HepG2 (cell line): Measurements from ENCODE around the gene COL26A1. TPM values are rescaled to one million over a fixed set of nuclear protein-coding genes. Genes with fewer than 3 reads are reported as not detected.

ENCODE experiments used
- ATAC-seq: fragments of 200-7000 bp; cut with Tn5 transposase; 3 replicates; pipeline ENCODE4 v1.9.1; 2020; ENCODE audit warnings: mild to moderate bottlenecking, moderate library complexity
- BruUV-seq: library from RNA; stranded (reverse); fragments of 400-500 nt; replicated peaks from 2 replicates; lab custom pipeline; 2021; lab: Mats Ljungman, UMichigan
- CTCF ChIA-PET: fragments of 300-600 bp; formaldehyde crosslinking; extraction: SDS; loops from one replicate; lab custom pipeline; 2021; ENCODE audit warnings: low total read pairs, inconsistent platforms, low intra/inter-chr PET ratio; lab: Yijun Ruan, JAX
- POLR2A ChIA-PET: fragments of 350-600 bp; sonication (Branson Sonifier 250); formaldehyde crosslinking; loops from one replicate; lab custom pipeline; 2020; ENCODE audit warnings: antibody characterized with exemption, inconsistent platforms; lab: Yijun Ruan, JAX
- DNase-seq: peaks from one replicate; pipeline ENCODE4 v3.0.0-alpha.2; 2015; ENCODE audit warnings: low spot score
- FAIRE-seq: peaks from 3 replicates; lab custom pipeline; 2011; peaks lifted over from hg19 to GRCh38; lab: Jason Lieb, UNC
- H2AFZ ChIP-seq: one replicate; pipeline ENCODE4 v1.6.1; 2011; ENCODE audit warnings: low read length, inconsistent platforms
- H3K27ac ChIP-seq: fragments of 300-600 bp; 3 replicates; pipeline ENCODE4 v1.8.0; 2011; ENCODE audit warnings: mixed run types, mild to moderate bottlenecking, mixed read lengths, low read length, inconsistent platforms; ENCODE audit not compliant: insufficient read depth; ENCODE audit errors: extremely low read length
- H3K27me3 ChIP-seq, 2 experiments: fragments of 200-600 bp in 1 of 2; 2 replicates in 1 of 2; 3 replicates in 1 of 2; pipeline versions ENCODE4 v1.6.0 to v1.8.0; 2011; ENCODE audit warnings: low read length in 2 of 2, mild to moderate bottlenecking in 2 of 2, moderate library complexity in 2 of 2, inconsistent platforms in 1 of 2; ENCODE audit not compliant: insufficient read depth in 2 of 2, control insufficient read depth in 1 of 2
- H3K36me3 ChIP-seq, 2 experiments: fragments of 200-600 bp in 1 of 2; replicated peaks in 1 of 2; 2 replicates in 1 of 2; 3 replicates in 1 of 2; pipeline versions ENCODE4 v1.5.1 to v1.8.0; 2011; ENCODE audit warnings: low read length in 2 of 2, inconsistent platforms in 1 of 2; ENCODE audit not compliant: insufficient read depth in 2 of 2, control insufficient read depth in 1 of 2
- H3K4me1 ChIP-seq: 2 replicates; pipeline ENCODE4 v1.5.1; 2012; ENCODE audit warnings: low read length, inconsistent platforms; ENCODE audit not compliant: insufficient read depth
- H3K4me2 ChIP-seq: 2 replicates; pipeline ENCODE4 v1.6.0; 2011; ENCODE audit warnings: low read depth, low read length, inconsistent platforms
- H3K4me3 ChIP-seq, 3 experiments: fragments of 200-600 bp in 1 of 3; sonication (generic), shearing (Covaris generic) in 1 of 3; replicated peaks in 1 of 3; 2 replicates each; pipeline ENCODE4 v1.5.1; 2011 to 2016; ENCODE audit warnings: low read length in 3 of 3, inconsistent platforms in 2 of 3, low read depth in 2 of 3, mild to moderate bottlenecking in 2 of 3, control low read depth in 1 of 3, mixed read lengths in 1 of 3; ENCODE audit not compliant: insufficient read depth in 1 of 3
- H3K79me2 ChIP-seq: one replicate; pipeline ENCODE4 v1.6.1; 2011; ENCODE audit warnings: low read length, inconsistent platforms; ENCODE audit not compliant: insufficient read depth
- H3K9ac ChIP-seq: 2 replicates; pipeline ENCODE4 v1.6.0; 2011; ENCODE audit warnings: mild to moderate bottlenecking, low read depth, low read length, inconsistent platforms; ENCODE audit not compliant: insufficient read depth
- H3K9me3 ChIP-seq: 2 replicates; pipeline ENCODE4 v1.5.1; 2012; ENCODE audit warnings: mild to moderate bottlenecking, low read length
- H4K20me1 ChIP-seq: 2 replicates; pipeline ENCODE4 v1.6.0; 2011; ENCODE audit warnings: inconsistent platforms, mild to moderate bottlenecking, low read length, moderate library complexity; ENCODE audit not compliant: insufficient read depth
- ZFY ChIP-seq: sonication (generic); formaldehyde crosslinking; IDR thresholded peaks from 2 replicates; pipeline ENCODE4 v1.4.0; 2020; ENCODE audit warnings: missing genetic modification reagents
- ZNF24 ChIP-seq: fragments of 450-650 bp; IDR thresholded peaks from 2 replicates; pipeline ENCODE4 v1.6.1; 2017; ENCODE audit warnings: antibody characterized with exemption, mild to moderate bottlenecking
- ZNF556 ChIP-seq: sonication (generic); formaldehyde crosslinking; IDR thresholded peaks from 2 replicates; pipeline ENCODE4 v1.4.0; 2020; ENCODE audit warnings: mild to moderate bottlenecking, missing genetic modification reagents, borderline replicate concordance
- ZNF720 ChIP-seq: sonication (generic); formaldehyde crosslinking; IDR thresholded peaks from 2 replicates; pipeline ENCODE4 v1.4.0; 2020; ENCODE audit warnings: missing genetic modification reagents
- ZNF766 ChIP-seq: sonication (generic); formaldehyde crosslinking; IDR thresholded peaks from 2 replicates; pipeline ENCODE4 v1.5.0; 2020; ENCODE audit warnings: missing genetic modification reagents, borderline replicate concordance
- WGBS: methylation state at CpG from one replicate; pipeline ENCODE4 v1.1.6; 2017; ENCODE audit warnings: low lambda C conversion rate; 5-methylcytosine and 5-hydroxymethylcytosine counted together
- in situ Hi-C: cut with HindIII; loops from 2 replicates; pipeline ENCODE4 v1.10.0; 2017; ENCODE audit warnings: low pct_unique_long_range_greater_than_20kb; ENCODE audit not compliant: extremely low pct_ligation_motif_present
- intact Hi-C: fragments of 100-400 bp; cut with micrococcal nuclease; formaldehyde crosslinking; loops from one replicate; pipeline ENCODE4 v1.10.0; 2022; ENCODE audit not compliant: unreplicated experiment
- polyA plus RNA-seq, 8 experiments: library from polyadenylated mRNA; depleted of rRNA in 3 of 8; stranded (reverse) in 7 of 8; unstranded in 1 of 8; fragments of >200 nt; fragmentation: Illumina TruSeq in 4 of 8; extraction: Trizol in 4 of 8; gene quantifications; 2 replicates each; pipeline versions ENCODE4 v1.2.1 to v1.2.3, GENCODE V29; 2011 to 2016; ENCODE audit warnings: low read depth in 4 of 8, missing spikeins in 1 of 8, mixed read lengths in 1 of 8; ENCODE audit not compliant: insufficient read depth in 1 of 8
- total RNA-seq, 5 experiments: library from RNA; depleted of rRNA; stranded (reverse); fragments of >200 nt; fragmentation: Illumina TruSeq; extraction: Trizol; gene quantifications; 2 replicates each; pipeline ENCODE4 v1.2.3, GENCODE V29; 2016; ENCODE audit warnings: low read depth in 1 of 5
- TF ChIP-seq, protein P1 (sequence below): IDR thresholded peaks from 2 replicates; pipeline ENCODE4 v1.6.1; 2016; ENCODE audit warnings: mild to moderate bottlenecking

COL26A1 gene
- total and polyA plus RNA-seq, 2 of the 13 experiments (the other 11 are each of a cell fraction or from before 2014, with no cell fraction given) = 7.8 to 9.2 TPM

DNA sequence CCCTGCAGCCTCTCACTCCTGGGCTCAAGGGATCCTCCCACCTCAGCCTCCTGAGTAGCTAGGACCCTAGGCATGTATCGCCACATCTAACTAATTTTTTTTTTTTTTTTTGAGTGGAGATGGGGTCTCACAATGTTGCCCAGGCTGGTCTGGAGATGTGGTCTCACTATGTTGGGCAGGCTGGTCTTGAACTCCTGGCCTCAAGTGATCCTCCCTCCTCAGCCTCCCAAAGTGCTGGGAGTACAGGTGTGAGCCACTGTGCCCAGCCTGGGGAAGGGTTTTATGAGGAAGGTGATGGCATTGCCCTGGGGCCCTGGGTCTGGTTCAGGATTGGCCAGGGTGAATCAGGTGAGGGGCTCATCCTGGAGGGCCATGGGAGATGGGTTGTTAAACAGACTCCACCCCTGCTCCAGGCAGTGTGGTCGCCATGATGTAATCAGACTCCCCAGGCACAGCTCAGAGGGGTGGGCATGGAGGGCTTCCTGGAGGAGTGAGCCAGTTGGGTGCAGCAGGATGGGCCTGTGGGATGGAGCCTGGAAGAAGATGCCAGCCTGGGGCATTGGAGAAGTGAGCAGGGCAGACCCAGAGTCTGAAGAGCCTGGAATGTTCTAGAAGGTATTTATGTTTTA, 183.7 kb downstream of the COL26A1 start (continued):
- TF ChIP-seq ZNF556 = no peak
- TF ChIP-seq, protein P1, sequence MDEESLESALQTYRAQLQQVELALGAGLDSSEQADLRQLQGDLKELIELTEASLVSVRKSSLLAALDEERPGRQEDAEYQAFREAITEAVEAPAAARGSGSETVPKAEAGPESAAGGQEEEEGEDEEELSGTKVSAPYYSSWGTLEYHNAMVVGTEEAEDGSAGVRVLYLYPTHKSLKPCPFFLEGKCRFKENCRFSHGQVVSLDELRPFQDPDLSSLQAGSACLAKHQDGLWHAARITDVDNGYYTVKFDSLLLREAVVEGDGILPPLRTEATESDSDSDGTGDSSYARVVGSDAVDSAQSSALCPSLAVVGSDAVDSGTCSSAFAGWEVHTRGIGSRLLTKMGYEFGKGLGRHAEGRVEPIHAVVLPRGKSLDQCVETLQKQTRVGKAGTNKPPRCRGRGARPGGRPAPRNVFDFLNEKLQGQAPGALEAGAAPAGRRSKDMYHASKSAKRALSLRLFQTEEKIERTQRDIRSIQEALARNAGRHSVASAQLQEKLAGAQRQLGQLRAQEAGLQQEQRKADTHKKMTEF (CRISPR knock-in tag) = no peak
- TF ChIP-seq ZNF720 = no peak
- no peak for TF ChIP-seq ZNF766

DNA sequence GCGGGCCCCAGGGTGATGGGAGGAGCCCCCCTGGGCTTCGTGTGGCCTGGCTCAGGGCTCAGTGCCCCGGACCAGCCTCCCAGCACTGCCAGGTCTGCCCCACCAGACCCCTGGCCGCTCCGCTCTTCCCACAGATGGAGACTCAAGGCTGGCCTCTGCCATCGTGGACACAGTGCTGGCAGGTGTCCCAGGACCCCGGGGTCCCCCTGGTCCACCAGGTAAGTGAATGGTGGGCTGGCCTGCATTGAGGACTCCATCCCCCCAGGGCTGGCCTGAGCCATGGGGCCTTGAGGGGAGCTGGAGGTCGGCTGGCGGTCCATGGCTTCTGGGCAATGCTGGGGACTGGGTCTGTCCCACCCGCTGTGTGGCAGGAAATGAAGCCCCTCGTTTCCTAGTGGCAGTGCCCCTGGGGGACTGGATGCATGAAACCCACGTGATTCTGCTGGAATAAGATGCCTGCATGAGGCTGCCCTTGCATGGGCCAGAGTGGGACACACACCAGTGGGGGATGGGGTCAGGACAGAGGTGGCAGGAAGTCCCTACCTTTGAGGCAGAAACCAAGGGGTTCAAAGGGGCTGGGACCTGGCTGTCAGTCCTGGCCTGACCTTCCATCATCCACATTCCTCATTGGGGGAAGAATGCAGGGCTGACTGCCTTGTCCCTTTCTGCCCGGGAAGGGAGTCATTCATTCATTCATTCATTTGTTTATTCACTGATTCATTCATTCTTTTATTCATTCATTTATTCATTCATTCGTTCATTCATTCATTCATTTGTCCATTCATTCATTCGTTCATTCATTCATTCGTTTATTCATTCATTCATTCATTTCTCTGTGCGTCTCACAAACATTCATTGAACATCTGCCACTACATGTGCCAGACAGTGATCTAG, 184.6 kb downstream of the COL26A1 start:
- H4K20me1 ChIP-seq = no peaks in the 10 kb centered on the region
- no peak overlapping the region for H3K4me2 ChIP-seq
- in situ Hi-C loops (loop anchor here (10.0 kb wide), 2 partner anchors 138 to 268 kb away; partner anchors contain the start of gene CUX1), intact Hi-C loops (loop anchor here (10.0 kb wide), 1 partner anchor 688 kb away; no protein-coding TSS in a partner anchor)
- CTCF ChIA-PET = no interaction called here
- no peaks in the 10 kb centered on the region for H3K36me3 ChIP-seq
- TF ChIP-seq ZFY = no peak
- peak; percentile 93 for TF ChIP-seq ZNF24
- H3K27ac ChIP-seq = no peak overlapping the region
- H3K4me1 ChIP-seq = 0 out of 2 replicates have a peak, but pooled peaks cover 5% of the 10 kb centered on the region
- POLR2A ChIA-PET = no interaction called here
- H3K9me3 ChIP-seq = no peaks in the 10 kb centered on the region
- ATAC-seq (no peak), FAIRE-seq (no peak), DNase-seq (no peak)
- H3K27me3 ChIP-seq = no peaks in the 10 kb centered on the region
- H3K4me3 ChIP-seq = no peak overlapping the region
- no peaks in the 10 kb centered on the region for H3K79me2 ChIP-seq
- BruUV-seq = no TSS peak
- 64% methylated on average over 12 of the region's 17 CpGs for WGBS
- no peak overlapping the region for H2AFZ ChIP-seq
- no peak overlapping the region for H3K9ac ChIP-seq
